CD14-positive monocyte (primary cell): ENCODE results near the gene PLCL2. TPM values are rescaled to one million over a fixed set of nuclear protein-coding genes. Genes with fewer than 3 reads are reported as not detected.

ENCODE experiments used
- DNase-seq, 3 donors: peaks; one replicate each; pipeline ENCODE4 v3.0.0-alpha.2; 2011 to 2022
- H2AFZ ChIP-seq: 2 replicates; pipeline ENCODE4 v1.6.0; 2012; ENCODE audit warnings: mild to moderate bottlenecking, low read depth, low read length, inconsistent platforms; ENCODE audit not compliant: insufficient read depth, poor library complexity, severe bottlenecking
- H3K27ac ChIP-seq, 2 donors: 1 replicate in 1 of 2; 2 replicates in 1 of 2; pipeline ENCODE4 v1.5.1; 2012 to 2013; ENCODE audit warnings: low read length in 2 of 2, control low read depth in 1 of 2, inconsistent platforms in 1 of 2, low read depth in 1 of 2, mild to moderate bottlenecking in 1 of 2
- H3K27me3 ChIP-seq, 2 donors: one replicate each; pipeline versions ENCODE4 v1.6.0 to v1.6.1; 2011 to 2013; ENCODE audit warnings: low read length in 2 of 2; ENCODE audit not compliant: control insufficient read depth in 2 of 2, insufficient read depth in 2 of 2
- H3K36me3 ChIP-seq, 2 donors: replicated peaks in 1 of 2; 1 replicate in 1 of 2; 2 replicates in 1 of 2; pipeline versions ENCODE4 v1.5.1 to v1.6.1; 2012 to 2013; ENCODE audit warnings: low read length in 2 of 2, control low read depth in 1 of 2, inconsistent platforms in 1 of 2, mild to moderate bottlenecking in 1 of 2; ENCODE audit not compliant: insufficient read depth in 2 of 2, control insufficient read depth in 1 of 2
- H3K4me1 ChIP-seq, 2 donors: 1 replicate in 1 of 2; 2 replicates in 1 of 2; pipeline versions ENCODE4 v1.5.1 to v1.6.1; 2012 to 2013; ENCODE audit warnings: low read length in 2 of 2, control low read depth in 1 of 2, inconsistent platforms in 1 of 2, mild to moderate bottlenecking in 1 of 2, moderate library complexity in 1 of 2; ENCODE audit not compliant: insufficient read depth in 2 of 2, control insufficient read depth in 1 of 2
- H3K4me2 ChIP-seq: replicated peaks from 2 replicates; pipeline ENCODE3; 2012; ENCODE audit warnings: low read length, moderate library complexity, mild to moderate bottlenecking; ENCODE audit not compliant: poor library complexity, severe bottlenecking; ENCODE audit errors: extremely low read depth
- H3K4me3 ChIP-seq, 3 experiments: fragments of 200-600 bp in 1 of 3; sonication (generic) in 1 of 3; replicated peaks in 1 of 3; 1 replicate in 2 of 3; 2 replicates in 1 of 3; pipeline ENCODE4 v1.5.1; 2011 to 2013; ENCODE audit warnings: low read length in 3 of 3, mild to moderate bottlenecking in 3 of 3, control low read depth in 2 of 3, low read depth in 2 of 3, inconsistent platforms in 1 of 3, moderate library complexity in 1 of 3
- H3K79me2 ChIP-seq: 2 replicates; pipeline ENCODE4 v1.6.0; 2012; ENCODE audit warnings: mild to moderate bottlenecking, control low read depth, inconsistent platforms, low read length, moderate library complexity; ENCODE audit not compliant: insufficient read depth
- H3K9ac ChIP-seq: 2 replicates; pipeline ENCODE4 v1.6.0; 2017; ENCODE audit warnings: low read length, mild to moderate bottlenecking; ENCODE audit not compliant: insufficient read depth, poor library complexity, severe bottlenecking
- H3K9me3 ChIP-seq, 2 donors: replicated peaks in 1 of 2; 1 replicate in 1 of 2; 2 replicates in 1 of 2; pipeline versions ENCODE4 v1.5.1 to v1.6.1; 2012 to 2013; ENCODE audit warnings: low read length in 2 of 2, control low read depth in 1 of 2; ENCODE audit not compliant: control insufficient read depth in 1 of 2, insufficient read depth in 1 of 2
- H4K20me1 ChIP-seq: 2 replicates; pipeline ENCODE4 v1.6.0; 2012; ENCODE audit warnings: mild to moderate bottlenecking, low read length, control low read depth, moderate library complexity; ENCODE audit not compliant: insufficient read depth
- H3K27ac Mint-ChIP-seq, 7 donors: one replicate each; pipeline ENCODE4 v1.8.0; 2020; ENCODE audit warnings: mild to moderate bottlenecking in 7 of 7, mixed read lengths in 7 of 7, moderate library complexity in 6 of 7, inconsistent platforms in 2 of 7
- H3K27me3 Mint-ChIP-seq, 3 donors: one replicate each; pipeline ENCODE4 v1.8.0; 2021 to 2022; ENCODE audit warnings: low read depth in 3 of 3, mild to moderate bottlenecking in 3 of 3, mixed read lengths in 3 of 3, moderate library complexity in 3 of 3, inconsistent platforms in 1 of 3
- H3K36me3 Mint-ChIP-seq, 2 donors: one replicate each; pipeline ENCODE4 v1.8.0; 2020; ENCODE audit warnings: mixed read lengths in 2 of 2, inconsistent platforms in 1 of 2, mild to moderate bottlenecking in 1 of 2
- H3K4me1 Mint-ChIP-seq: one replicate; pipeline ENCODE4 v1.8.0; 2020; ENCODE audit warnings: mild to moderate bottlenecking, mixed read lengths
- H3K4me3 Mint-ChIP-seq, 2 donors: one replicate each; pipeline ENCODE4 v1.8.0; 2020; ENCODE audit warnings: mild to moderate bottlenecking in 2 of 2, mixed read lengths in 2 of 2, moderate library complexity in 1 of 2
- H3K9me3 Mint-ChIP-seq, 7 donors: one replicate each; pipeline ENCODE4 v1.8.0; 2020 to 2022; ENCODE audit warnings: mixed read lengths in 7 of 7, mild to moderate bottlenecking in 6 of 7, moderate library complexity in 6 of 7, inconsistent platforms in 2 of 7
- CTCF ChIP-seq: fragments of 200-600 bp; IDR thresholded peaks from one replicate; pipeline ENCODE4 v1.8.0; 2022; ENCODE audit warnings: antibody characterized with exemption, mild to moderate bottlenecking
- WGBS: methylation state at CpG from one replicate; pipeline ENCODE4 v1.1.5; 2013; ENCODE audit warnings: missing lambda C conversion rate; ENCODE audit not compliant: insufficient coverage; 5-methylcytosine and 5-hydroxymethylcytosine counted together
- intact Hi-C, 2 donors: fragments of 100-400 bp; cut with micrococcal nuclease; formaldehyde crosslinking; loops; one replicate each; pipeline versions ENCODE4 v1.15.0 to v1.15.1; 2023
- polyA plus RNA-seq, 3 donors: library from polyadenylated mRNA; depleted of rRNA in 1 of 3; unstranded in 2 of 3; stranded (reverse) in 1 of 3; fragments of 300-500 nt in 2 of 3; fragments of >200 nt in 1 of 3; fragmentation: Illumina TruSeq in 2 of 3; gene quantifications; 1 replicate in 2 of 3; 2 replicates in 1 of 3; pipeline ENCODE4 v1.2.3, GENCODE V29; 2012 to 2021

PLCL2 gene
- polyA plus RNA-seq, 3 donors: 18.8 to 32.5 (median 26.8) TPM

GRCh38 chr3:16982460-16982859 is 97.7 kb downstream of the PLCL2 start:
- Histone ChIP-seq H3K9me3 (no peaks in the 10 kb centered on the region), H3K9ac (no peak overlapping the region), H3K4me3 (no peak overlapping the region), H2AFZ (no peak overlapping the region), H3K27ac (no peak overlapping the region), H3K4me2 (no peak overlapping the region), H3K36me3 (no peaks in the 10 kb centered on the region), H3K27me3 (no peaks in the 10 kb centered on the region), H4K20me1 (peaks cover 85% of the 10 kb centered on the region), H3K4me1 (no peaks in the 10 kb centered on the region), H3K79me2 (peaks cover 79% of the 10 kb centered on the region)
- peaks cover 2 to 6% of the 10 kb centered on the region in 2 donors for H3K36me3 Mint-ChIP-seq
- no peak overlapping the region for H3K4me3 Mint-ChIP-seq
- no peak for DNase-seq
- H3K4me1 Mint-ChIP-seq: peaks cover 13% of the 10 kb centered on the region
- intact Hi-C loops: no loop called here
- WGBS: no CpG with 5 or more reads among the region's 6 CpGs
- H3K27ac Mint-ChIP-seq: no peak overlapping the region
- H3K9me3 Mint-ChIP-seq: peaks cover 0 to 8% (median 0%) of the 10 kb centered on the region in 7 donors
- no peak for TF ChIP-seq CTCF
- H3K27me3 Mint-ChIP-seq: no peaks in the 10 kb centered on the region

GRCh38 chr3:16985608-16986007 is 100.9 kb downstream of the PLCL2 start:
- no peak overlapping the region for H3K4me3 ChIP-seq
- 100% methylated on average over 2 of the region's 2 CpGs for WGBS
- no peaks in the 10 kb centered on the region for H3K27me3 ChIP-seq
- Mint-ChIP-seq H3K27ac (peak overlapping the region in 1 of 7 donors; percentile 12), H3K27me3 (no peaks in the 10 kb centered on the region), H3K4me1 (peaks cover 13% of the 10 kb centered on the region), H3K36me3 (peaks cover 2 to 6% of the 10 kb centered on the region in 2 donors), H3K9me3 (no peaks in the 10 kb centered on the region), H3K4me3 (no peak overlapping the region)
- no peak overlapping the region for H2AFZ ChIP-seq
- no peak for TF ChIP-seq CTCF
- DNase-seq: no peak
- no peaks in the 10 kb centered on the region for H3K9me3 ChIP-seq
- intact Hi-C loops: no loop called here
- H3K79me2 ChIP-seq: peaks cover 93% of the 10 kb centered on the region
- peaks cover 98% of the 10 kb centered on the region for H4K20me1 ChIP-seq
- no peaks in the 10 kb centered on the region for H3K4me1 ChIP-seq
- no peak overlapping the region for H3K9ac ChIP-seq
- no peaks in the 10 kb centered on the region for H3K36me3 ChIP-seq
- no peak overlapping the region for H3K27ac ChIP-seq
- H3K4me2 ChIP-seq: no peak overlapping the region
